Measurements from ENCODE around the gene VMO1. TPM values are rescaled to one million over a fixed set of nuclear protein-coding genes. Genes with fewer than 3 reads are reported as not detected.

VMO1 gene
- total RNA-seq, 1 experiment from 2014 or later = not detected

DNA sequence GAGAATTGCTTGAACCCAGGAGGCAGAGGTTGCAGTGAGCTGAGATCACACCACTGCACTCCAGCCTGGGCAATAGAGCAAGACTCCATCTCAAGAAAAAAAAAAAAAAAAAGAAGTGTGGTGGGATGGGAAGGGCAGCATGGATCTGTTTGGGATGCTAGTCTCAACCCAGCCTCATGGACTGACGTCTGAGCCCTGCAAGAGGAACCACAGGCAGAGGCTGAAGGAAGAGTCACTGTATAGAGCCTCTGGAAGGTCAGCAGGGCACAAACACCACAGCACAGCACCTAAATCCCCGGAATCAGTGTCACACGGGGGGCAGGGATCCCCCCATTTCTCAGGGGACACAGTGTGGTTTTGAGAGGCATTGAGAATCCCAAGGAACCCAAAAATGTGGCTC lies 35.6 kb downstream of the VMO1 start:
- Histone ChIP-seq H3K79me1 (ENCODE audit: insufficient read depth, low read depth, low read length, poor library complexity, severe bottlenecking) (no peaks in the 10 kb centered on the region), H2AFZ (ENCODE audit: low read length) (no peak overlapping the region), H3K4ac (ENCODE audit: low read depth, low read length) (no peak overlapping the region), H2BK120ac (ENCODE audit: low read depth, low read length, poor library complexity, severe bottlenecking) (no peak overlapping the region), H3K4me2 (ENCODE audit: insufficient read depth, insufficient read length, low read length) (no peak overlapping the region), H4K5ac (ENCODE audit: insufficient read length, low read depth, low read length) (no peak overlapping the region), H3K56ac (ENCODE audit: insufficient read length, low read depth, low read length) (no peak overlapping the region), H2AK5ac (ENCODE audit: insufficient read length, low read length) (no peak overlapping the region), H2BK5ac (ENCODE audit: insufficient read length, low read length) (no peak overlapping the region), H3T11ph (ENCODE audit: low read length) (no peak overlapping the region), H2BK15ac (ENCODE audit: low read depth, low read length) (no peak overlapping the region), H3K9me3 (ENCODE audit: control insufficient read depth, low read depth, low read length) (no peaks in the 10 kb centered on the region), H3K14ac (ENCODE audit: insufficient read depth, low read length) (no peak overlapping the region), H3K27me3 (ENCODE audit: insufficient read depth, low read length) (no peaks in the 10 kb centered on the region; the same call in 1 of the 2 replicates), H2BK20ac (ENCODE audit: low read depth, low read length, poor library complexity, severe bottlenecking) (no peak overlapping the region), H4K8ac (replicated peaks; ENCODE audit: insufficient read length, low read depth, low read length) (no peak overlapping the region), H4K91ac (ENCODE audit: insufficient read length, low read depth, low read length) (no peak overlapping the region), H2BK12ac (ENCODE audit: insufficient read length, low read depth, low read length) (no peak overlapping the region), H3K79me2 (ENCODE audit: insufficient read depth, low read length) (no peaks in the 10 kb centered on the region), H3K18ac (ENCODE audit: insufficient read length, low read depth, low read length) (no peak overlapping the region), H3K9ac (ENCODE audit: extremely low read depth, insufficient read length, low read length) (no peak overlapping the region), H3K23ac (ENCODE audit: insufficient read length, low read depth, low read length) (no peak overlapping the region), H3K23me2 (ENCODE audit: insufficient read length, low read depth, low read length, poor library complexity, severe bottlenecking) (no peaks in the 10 kb centered on the region), H4K20me1 (ENCODE audit: control insufficient read depth, insufficient read depth, insufficient read length) (no peaks in the 10 kb centered on the region), H3K27ac (ENCODE audit: insufficient read length, low read depth, low read length) (no peak overlapping the region), H3K4me1 (ENCODE audit: insufficient read depth, low read length) (no peaks in the 10 kb centered on the region)
- Mint-ChIP-seq H3K4me1 (peaks cover 13 to 16% of the 10 kb centered on the region in 2 experiments), H3K9me3 (no peaks in the 10 kb centered on the region), H3K27ac (no peak overlapping the region), H3K27me3 (ENCODE audit: low read depth) (peaks cover 59% of the 10 kb centered on the region), H3K36me3 (ENCODE audit: insufficient read depth in 1 of 3, low read depth in 3 of 3) (no peaks in the 10 kb centered on the region), H3K4me3 (no peak overlapping the region)
- TF ChIP-seq, protein P1, sequence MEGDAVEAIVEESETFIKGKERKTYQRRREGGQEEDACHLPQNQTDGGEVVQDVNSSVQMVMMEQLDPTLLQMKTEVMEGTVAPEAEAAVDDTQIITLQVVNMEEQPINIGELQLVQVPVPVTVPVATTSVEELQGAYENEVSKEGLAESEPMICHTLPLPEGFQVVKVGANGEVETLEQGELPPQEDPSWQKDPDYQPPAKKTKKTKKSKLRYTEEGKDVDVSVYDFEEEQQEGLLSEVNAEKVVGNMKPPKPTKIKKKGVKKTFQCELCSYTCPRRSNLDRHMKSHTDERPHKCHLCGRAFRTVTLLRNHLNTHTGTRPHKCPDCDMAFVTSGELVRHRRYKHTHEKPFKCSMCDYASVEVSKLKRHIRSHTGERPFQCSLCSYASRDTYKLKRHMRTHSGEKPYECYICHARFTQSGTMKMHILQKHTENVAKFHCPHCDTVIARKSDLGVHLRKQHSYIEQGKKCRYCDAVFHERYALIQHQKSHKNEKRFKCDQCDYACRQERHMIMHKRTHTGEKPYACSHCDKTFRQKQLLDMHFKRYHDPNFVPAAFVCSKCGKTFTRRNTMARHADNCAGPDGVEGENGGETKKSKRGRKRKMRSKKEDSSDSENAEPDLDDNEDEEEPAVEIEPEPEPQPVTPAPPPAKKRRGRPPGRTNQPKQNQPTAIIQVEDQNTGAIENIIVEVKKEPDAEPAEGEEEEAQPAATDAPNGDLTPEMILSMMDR (conservative IDR thresholded peaks at IDR 0.05) = no peak
- DNase-seq = no peak
- WGBS (ENCODE audit: extremely low coverage, insufficient read length, low lambda C conversion rate) = no CpG with 5 or more reads among the region's 3 CpGs
